ENCODE data around the gene UPF2.
"Not testable (repeated sequence)": the region's sequence is repeated elsewhere in the genome, so short reads cannot be mapped to it uniquely, and the experiment has no call there.

The UPF2 gene

DNA sequence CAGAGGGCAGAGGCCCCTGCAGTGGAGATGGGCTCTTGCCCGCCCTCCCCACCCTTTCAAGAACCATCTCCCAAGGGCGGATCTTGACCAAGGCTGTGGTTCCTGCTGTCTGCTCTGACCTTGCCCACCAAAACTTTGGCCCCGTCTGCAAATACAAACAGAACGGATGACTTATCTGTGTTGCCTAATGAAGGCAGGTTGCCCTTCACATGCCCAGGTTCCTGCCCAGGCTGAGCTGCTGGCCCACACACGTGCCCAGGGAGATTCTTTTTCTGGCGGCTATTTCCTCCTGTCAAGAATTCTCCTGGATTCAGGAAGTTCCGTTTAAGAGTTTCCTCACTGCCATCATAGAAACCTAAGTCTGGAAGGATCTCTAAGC lies 141.2 kb downstream of the UPF2 start:
- DNase-seq = no peak

GRCh38 chr10:11901036-11901301 lies 141.6 kb downstream of the UPF2 start:
- DNase-seq = no peak

GRCh38 chr10:11899067-11899876 lies 143.3 kb downstream of the UPF2 start:
- DNase-seq = no peak

DNA sequence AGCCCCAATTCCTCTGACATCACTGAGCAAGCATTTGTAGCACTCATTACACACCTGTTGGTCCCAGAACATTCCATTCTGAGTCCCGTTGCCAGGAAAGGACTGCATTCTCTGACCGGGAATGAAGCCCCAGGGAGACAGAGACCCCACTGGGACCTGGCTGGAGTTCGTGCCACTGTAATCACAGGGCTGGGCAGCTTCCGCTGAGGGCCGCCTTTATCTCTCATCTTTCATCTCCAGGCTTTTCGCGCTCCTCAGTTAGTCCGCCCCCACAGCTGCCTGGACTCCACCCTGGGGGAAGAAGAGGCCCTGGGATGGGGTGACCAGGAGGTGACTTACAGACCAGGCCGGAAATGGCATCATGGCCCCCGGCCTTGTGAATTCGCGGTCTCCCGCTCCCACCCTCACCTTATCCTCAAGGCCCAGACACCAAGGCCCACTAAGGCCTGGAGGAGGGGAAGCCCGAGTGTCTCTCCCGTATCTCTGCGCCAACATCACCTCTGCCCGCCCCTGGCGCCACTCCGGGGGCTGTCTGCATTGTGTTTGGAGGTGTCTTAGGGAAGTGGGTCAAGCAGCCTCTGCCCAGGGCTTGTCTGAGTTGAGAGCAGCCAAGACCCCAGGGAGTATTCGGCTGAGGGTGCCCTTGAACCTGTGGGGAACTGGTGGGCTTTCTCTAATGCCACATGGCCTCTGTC lies 144.1 kb downstream of the UPF2 start:
- no peak for DNase-seq

GRCh38 chr10:11898033-11898371 lies 144.6 kb downstream of the UPF2 start:
- no peak for DNase-seq

GRCh38 chr10:11896549-11897200 lies 145.9 kb downstream of the UPF2 start:
- DNase-seq = no peak

GRCh38 chr10:11895598-11895997 lies 147.0 kb downstream of the UPF2 start:
- DNase-seq = no peak

DNA sequence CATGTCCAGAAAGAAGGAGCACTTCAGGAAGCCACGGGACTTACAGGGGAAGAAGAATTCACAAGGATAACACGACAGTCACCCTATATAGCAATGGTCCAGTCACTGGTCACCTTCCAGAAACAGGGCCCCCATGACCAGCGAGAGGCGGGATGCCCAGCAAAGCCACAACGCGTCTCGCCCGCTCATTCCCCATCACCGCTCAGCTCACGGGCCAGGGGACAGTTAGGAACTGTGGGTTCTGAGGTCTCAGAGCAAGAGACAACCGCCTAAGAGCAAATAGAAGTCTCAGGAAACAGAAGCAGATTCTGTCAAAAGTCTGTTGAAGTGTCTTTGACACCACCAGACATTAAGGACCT lies 147.5 kb downstream of the UPF2 start:
- no peak for DNase-seq

- DNase-seq = no peak
Observed at GRCh38 chr10:11894381-11895107, 148.1 kb downstream of the UPF2 start.

DNA sequence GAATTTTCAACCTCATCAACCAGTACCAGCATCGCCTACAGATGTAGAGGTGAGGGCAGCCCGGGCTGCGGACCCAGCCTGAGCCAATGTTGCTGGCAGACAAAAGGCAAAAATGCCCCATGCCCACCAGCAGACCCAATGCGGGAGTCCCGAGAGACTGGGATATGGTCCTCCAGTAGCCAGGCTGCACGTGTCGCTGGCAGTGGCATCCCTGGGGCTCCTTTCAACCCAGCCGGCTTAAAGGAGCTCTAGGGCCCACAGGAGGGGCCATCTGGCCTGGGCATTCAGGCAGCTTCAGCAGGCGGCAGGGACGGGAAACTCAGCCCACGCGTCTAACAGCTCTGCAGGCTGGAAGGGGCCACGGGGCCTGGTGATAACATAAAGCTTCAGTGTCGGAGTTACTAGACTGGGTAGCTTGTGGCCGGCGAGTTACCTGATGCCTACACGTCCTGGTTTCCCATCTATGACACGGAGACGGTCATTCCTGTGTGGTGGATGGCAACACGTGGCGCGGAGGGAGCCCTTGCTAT lies 148.8 kb downstream of the UPF2 start:
- no peak for DNase-seq

DNA sequence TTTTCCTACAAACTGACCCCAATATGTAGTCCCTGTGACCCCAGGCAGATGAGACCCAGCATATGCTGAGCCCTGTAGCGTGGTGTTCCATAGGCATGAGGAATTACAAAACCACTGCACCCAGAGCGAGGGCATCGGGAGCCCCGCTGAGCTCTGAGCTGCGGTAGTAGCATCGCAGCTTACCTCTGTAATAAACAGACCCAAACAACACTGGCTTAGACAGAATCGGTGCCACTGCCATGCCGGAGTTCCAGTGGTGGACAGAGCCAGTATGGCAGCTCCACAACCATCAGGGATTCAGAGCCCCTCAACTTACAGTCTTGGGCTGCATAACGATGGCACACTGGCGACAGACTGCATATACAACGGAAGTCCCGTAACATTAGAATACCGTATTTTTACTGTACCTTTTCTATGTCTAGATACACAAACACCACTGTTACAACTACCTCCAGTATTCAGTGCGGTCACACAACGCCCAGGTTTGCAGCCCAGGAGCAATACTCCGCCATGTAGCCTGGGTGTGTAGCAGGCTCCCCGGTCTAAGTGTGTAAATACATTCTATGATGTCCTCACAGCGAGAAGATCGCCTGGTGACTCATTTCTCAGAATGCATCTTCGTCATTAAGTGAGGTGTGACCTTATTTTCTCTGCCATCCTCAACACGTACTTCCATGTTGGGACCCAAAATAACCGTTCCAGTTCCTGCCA lies 150.7 kb downstream of the UPF2 start:
- DNase-seq = no peak

DNA sequence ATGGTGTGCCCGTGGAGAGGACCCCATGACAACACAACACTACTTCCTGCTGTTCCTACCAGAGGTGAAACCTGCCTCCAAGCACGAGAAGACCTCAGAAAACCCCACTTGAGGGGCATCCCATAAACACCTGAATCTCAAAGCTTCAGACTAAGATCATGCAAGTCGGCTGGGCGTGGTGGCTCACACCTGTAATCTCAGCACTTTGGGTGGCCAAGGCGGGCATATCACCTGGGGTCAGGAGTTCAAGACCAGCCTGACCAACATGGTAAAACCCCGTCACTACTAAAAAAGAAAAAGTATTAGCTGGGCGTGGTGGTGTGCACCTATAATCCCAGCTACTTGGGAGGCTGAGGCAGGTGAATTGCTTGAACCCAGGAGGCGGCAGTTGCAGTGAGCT lies 153.3 kb downstream of the UPF2 start:
- DNase-seq = not testable (repeated sequence)

DNA sequence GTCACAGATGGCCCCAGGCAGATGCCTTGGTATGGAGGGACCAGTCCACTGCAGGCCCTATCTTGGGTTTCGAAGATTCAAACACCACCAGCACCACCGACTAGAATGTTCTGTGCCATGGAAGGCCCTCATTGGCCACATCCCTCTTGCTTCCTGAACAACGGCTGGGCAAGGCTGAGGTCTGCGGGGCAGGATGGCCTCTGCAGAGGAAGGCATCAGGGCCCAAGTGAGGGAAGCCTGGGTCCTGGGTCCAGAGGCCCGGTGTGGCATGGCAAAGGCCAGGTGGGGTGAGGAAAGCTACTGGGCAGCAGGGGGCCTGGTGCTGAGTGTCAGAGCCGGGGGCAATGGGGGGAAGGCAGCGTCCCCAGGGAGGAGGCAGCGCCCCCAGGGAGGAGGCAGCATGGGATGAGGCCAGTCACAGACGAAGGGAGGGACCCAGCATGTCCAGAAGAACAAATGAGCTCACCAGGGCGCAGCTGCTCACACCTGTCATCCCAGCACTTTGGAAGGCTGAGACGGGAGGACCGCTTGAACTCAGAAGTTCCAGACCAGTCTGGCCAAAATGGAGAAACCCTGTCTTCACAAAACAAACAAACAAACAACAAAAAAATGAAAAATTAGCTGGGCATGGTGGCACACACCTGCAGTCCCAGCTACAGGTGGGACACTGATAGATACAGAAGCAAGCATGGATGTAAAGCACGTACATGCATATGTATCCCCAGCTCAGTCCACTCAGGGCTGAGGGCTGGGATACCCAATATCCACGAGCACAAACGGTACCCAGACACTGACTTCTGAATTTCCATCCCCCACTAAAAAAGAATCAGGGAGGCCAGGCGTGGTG lies 155.0 kb downstream of the UPF2 start:
- DNase-seq = no peak

DNA sequence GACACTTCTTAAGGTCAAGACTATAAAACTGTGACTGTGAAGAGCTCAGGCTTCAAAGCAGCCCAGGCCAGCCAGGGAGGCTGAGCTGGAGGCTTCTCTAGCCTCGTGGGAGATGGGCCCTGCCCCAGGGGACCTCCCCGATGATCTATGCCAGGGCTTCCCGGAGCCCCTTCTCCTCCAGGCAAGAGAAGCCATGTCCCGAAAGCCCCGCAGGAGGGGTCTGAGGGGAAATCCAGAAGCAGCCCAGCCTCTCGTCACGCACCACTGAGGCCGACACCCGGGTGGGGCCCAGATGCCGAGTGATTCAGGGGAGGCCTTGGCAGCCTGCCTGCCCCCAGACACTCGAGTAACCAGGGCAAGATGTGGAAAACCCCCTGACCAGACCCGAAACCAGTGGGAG lies 155.8 kb downstream of the UPF2 start:
- no peak for DNase-seq

DNA sequence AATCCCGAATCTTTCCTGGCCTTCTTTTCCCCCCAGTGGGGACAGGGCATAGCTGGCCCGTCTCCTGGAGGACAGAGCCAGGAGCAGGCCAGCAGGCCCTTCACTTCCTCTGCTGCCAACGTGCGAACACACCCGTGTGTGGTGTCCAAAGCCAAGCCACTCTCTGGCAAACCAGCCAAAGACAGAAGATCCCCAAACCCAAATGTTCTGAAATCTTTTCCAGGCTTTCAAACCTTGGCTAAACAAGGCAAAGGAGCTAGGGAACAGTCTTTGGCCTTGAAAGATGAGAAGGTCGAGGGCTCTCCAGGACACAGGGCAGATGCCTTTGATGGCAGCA lies 156.5 kb downstream of the UPF2 start:
- DNase-seq = no peak

GRCh38 chr10:11885437-11886137 lies 157.0 kb downstream of the UPF2 start:
- DNase-seq = no peak

- DNase-seq = no peak
Observed at GRCh38 chr10:11884706-11885423, 157.7 kb downstream of the UPF2 start.

GRCh38 chr10:11882646-11883375 lies 159.8 kb downstream of the UPF2 start:
- DNase-seq = no peak

- DNase-seq = no peak
Observed at GRCh38 chr10:11881477-11882417, 160.9 kb downstream of the UPF2 start.

Data from activated naive CD4-positive, alpha-beta T cell treated with anti-CD3 and anti-CD28 coated beads, Interleukin-2, amount 50 U/mL, for 16 hours (primary cell).